Stimulated activated CD8-positive, alpha-beta memory T cell treated with anti-CD3 and anti-CD28 coated beads, Interleukin-4, amount 100 ng/mL, for 1 hour (primary cell): Measurements from ENCODE around the gene PIGBOS1.

Experiments
- DNase-seq, 2 donors: peaks; one replicate each; pipeline ENCODE4 v3.0.0-alpha.2; 2020; ENCODE audit warnings: low read depth in 2 of 2, low spot score in 1 of 2

PIGBOS1 gene

GRCh38 chr15:55267401-55268175 is 51.3 kb downstream of the PIGBOS1 start:
- DNase-seq, result peak; percentile 32 to 60
